GM21786 (cell line): ENCODE results near the gene METTL17.
"Not testable (repeated sequence)": the region's sequence is repeated elsewhere in the genome, so short reads cannot be mapped to it uniquely, and the experiment has no call there.

ENCODE experiments used
- ATAC-seq: cut with Tn5 transposase; IDR thresholded peaks from one replicate; pipeline ENCODE4 v1.9.1; 2021; ENCODE audit not compliant: unreplicated experiment

Gene METTL17

DNA sequence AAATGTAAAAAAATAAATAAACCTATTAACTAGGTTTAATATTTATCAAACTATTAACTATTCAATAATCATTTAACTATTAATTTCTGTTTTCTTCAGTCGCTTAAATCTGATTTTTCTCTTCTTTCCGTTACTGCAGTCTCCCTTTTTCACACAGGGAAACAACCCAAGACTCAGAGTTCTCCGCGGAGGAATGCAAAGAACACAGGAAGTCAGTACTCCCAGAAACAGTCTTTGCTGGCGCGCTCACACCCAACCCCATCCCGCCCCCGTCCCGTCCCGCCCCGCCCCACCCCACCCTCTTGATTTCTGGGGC is 351 bp upstream of the METTL17 start:
- no peak for ATAC-seq

DNA sequence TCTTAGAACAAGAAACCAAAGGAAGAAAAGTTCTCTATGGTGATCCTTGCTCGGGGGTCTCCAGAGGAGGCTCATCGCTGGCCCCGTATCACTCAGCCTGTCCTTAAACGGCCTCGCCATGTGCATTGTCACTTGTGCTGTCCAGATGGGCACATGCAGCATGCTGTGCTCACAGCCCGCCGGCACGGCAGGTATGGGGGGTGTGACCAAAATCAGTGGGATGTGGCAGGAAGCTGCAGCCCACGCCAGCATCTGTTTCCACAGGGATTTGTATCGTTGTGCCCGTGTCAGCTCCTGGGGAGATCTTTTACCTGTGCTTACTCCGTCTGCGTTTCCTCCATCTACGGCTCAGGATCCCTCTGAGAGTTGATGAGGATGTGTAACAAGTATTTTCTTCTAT is 6.7 kb downstream of the METTL17 start:
- no peak for ATAC-seq

DNA sequence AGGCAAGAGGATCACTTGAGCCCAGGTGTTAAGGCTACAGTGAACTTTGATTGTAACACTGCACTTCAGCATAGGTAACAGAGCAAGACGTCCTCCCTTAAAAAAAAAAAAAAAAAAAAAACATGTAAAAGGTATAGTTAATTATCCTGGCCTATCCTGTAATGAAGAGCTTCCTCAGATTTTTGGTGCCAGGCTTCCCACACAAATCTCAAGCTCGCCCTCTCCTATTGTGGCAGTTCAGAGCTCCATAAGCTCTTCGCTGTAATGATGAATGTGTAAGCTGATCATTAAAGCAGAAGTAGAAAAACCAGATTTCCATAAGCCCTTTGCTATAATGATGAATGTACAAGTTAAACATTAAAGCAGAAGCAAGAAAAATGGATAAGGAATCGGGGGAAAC is 7.3 kb downstream of the METTL17 start:
- no peak for ATAC-seq

DNA sequence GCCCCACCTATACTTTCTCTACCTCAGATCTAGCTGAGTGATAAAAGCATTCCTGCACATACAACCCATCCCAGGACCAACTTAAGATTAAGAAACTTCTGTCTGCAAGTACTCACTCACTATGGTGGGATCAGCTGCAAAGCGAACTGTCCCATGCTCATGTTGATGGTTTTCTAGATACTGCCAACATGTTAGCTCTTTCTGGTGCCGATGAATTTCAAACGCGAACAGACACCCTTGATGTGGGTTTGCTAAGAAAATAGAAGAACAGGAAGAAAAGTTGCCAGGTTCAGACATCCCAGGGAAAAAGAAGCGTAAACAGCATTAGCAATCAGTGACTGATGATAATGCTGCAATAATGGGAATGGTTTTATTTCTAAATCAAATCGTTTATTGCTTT is 7.8 kb downstream of the METTL17 start:
- no peak for ATAC-seq

DNA sequence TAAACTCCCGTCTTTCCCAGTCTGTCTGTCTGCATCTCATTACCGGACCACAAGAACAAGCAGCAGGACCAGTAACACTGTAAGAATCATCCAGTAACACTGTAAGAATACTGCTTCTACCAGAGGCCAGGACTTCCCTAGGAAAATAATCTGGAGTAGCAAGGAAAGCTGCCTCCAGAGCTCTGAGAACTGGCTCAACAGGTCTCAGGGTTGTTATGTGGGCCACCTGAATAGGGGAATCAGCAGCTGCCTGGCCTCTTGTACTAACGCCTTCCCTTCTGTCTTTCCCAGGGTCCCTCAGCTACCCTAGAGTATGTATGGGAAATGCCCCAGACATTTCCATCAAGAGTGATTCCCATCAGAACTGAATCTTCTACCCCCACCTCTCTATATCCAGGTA is 8.4 kb downstream of the METTL17 start:
- no peak for ATAC-seq

DNA sequence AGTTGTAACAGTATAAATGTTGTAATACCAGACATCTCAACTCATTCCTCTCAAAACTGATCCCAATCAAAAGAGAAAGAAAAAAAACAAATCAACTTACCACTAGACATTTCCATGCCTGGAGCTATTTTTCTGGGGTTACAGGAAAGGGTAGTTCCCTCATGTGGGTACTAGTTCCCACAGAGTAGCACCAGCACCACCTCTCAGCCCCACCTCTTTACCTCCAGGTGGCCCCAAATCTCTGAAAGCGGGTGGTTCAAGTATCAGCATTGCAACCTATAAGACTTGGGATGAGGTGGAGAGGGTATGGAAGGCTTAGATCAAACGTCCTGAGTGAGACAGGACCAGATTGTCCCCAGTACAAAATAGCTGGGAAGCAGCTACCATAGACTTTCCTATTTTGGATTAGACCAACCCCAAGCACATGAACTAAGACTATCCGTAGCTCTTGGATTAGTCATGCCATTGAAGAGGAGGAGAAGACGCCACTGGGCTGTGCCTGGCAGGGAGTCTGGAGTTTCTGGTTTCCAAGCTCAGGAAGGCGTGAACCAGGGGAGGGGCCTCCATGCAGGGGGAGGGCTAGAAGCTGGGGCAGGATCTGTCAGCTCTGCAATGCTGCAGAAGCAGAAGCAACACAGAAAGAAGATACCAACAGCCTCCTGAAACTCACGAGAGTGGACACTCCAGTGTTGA is 9.0 kb downstream of the METTL17 start, which contains the start of gene SLC39A2:
Gene SLC39A2 (plus strand): TSS at position 620 of the 693 bp plus-strand sequence. CDS start 154 bp downstream, outside the sequence.
- ATAC-seq: no peak

DNA sequence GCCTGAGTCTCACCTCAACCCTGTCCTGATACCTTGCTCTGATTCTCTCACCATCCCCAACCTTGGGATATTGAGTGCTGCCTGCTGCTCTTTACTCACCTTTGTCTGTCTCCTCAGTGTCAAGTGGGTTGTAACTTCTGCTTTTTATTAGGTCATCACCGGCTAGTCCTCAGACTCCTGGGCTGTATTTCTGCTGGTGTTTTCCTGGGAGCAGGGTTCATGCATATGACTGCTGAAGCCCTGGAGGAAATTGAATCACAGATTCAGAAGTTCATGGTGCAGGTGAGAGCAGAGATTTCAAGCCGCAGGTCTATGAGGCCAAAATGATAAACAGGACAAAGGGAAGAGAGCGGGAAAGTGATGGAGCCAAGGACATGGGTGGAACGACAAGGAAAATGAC is 9.8 kb downstream of the METTL17 start:
- ATAC-seq: no peak

DNA sequence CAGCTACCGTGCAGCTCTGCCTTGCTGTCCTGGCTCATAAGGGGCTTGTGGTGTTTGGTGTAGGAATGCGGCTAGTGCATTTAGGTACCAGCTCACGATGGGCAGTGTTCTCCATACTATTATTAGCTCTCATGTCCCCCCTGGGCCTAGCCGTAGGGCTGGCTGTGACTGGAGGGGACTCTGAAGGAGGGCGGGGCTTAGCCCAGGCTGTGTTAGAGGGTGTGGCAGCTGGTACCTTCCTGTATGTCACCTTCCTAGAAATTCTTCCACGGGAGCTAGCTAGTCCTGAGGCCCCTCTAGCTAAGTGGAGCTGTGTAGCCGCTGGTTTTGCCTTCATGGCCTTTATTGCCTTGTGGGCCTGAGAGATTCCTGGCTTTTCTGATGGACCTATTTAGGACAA is 11.4 kb downstream of the METTL17 start:
- ATAC-seq: no peak

DNA sequence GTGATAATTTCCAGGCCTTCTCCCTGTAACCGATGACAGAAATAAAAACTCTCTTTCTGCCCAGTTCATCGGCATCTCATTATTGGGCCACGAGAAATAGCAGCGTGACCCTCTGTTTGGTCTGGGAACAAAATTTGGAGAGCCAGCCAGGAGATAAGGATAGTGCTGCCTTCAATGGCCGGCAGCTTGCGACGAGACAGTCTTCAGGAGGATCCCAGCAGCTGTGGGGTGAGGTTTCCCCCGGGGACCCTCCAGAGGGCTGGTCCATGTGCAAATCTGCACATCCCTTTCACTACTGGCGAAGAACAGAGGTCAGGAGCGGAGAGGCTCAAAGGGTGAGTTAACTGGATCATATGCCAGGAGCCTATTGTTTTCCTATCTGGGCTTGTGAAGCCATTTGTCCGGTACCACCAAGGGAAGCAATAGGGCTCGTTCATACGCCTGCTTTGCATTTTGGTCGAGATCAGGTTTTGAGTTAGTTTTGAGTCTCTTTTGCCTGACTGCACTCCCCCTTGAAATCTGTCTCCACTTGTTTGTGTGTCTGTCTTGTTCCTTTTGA is 14.1 kb downstream of the METTL17 start:
- ATAC-seq: no peak

DNA sequence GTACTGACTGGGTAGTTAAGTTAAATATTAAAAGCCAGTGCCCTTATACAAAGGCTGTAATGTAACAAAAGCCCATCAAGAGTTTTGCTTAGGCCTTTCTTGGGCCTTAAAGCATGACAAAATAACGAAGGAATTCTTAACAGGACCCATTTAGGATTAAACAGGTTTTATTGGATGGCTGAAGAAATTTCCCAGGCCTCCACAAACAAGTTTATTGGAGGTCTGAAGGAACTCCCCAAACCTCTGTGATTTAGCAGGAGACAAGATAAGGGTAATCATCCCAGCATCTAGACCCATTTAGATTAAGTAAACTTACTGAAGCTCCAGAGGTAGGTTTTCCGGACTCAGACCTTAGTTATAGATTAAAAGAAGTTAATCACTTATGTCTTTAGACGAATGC is 19.9 kb downstream of the METTL17 start:
- not testable (repeated sequence) for ATAC-seq

DNA sequence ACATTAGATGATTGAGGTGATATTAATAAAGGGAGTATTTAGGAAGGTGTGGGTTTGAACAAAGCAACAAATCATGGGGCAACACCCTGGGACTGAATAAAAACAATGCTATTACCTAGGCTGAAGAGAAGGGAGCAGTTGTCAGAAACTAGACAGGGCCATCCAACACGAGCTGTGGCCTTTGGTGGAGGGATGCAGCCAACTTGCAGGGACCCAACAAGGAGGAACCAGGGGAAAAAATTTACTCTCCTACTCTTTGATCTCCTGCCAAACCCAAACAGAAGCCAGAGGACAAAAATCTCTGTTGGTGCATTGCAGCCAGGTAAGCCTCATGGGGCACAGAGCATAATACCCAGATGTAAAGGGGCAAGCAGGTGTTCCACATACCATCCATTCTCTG is 21.4 kb downstream of the METTL17 start:
- ATAC-seq: no peak

DNA sequence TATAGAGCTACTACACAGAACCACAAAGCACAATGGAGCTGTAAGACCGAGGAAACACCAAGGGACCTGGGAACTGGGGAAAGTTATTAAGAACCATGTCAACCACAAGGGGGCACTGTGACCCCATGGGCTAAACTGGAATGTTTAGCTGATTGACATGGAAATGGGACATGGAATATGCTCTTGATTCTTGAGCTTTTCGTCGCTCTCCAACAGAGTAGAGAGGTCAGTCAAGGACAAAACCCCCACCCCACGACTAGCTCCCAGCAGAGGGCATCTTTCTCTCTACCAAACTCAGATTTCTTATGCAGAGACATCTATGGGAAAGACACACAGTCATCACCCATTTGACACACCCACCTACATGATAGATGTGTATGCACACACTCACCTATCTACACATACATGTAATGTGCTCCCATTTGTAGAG is 25.0 kb downstream of the METTL17 start:
- no peak for ATAC-seq

DNA sequence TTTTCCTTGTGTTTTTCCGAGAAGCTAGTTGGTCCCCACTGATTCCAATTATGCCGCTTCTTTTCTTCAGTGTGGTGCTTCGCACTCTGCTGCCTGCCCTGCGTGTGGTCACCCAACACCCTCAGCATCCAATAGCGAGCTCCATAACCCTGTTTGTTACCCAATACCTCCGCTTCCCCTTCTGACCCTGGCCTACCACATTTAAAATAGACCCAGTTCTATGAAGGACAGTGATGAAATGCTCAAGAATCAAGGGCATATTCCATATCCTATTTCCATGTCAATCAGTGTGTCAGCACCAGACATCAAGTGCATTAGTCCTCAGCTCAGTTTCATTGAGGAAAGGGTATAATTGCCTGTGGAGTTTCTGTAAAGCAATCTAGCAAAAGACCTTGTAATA is 25.5 kb downstream of the METTL17 start:
- ATAC-seq: no peak

DNA sequence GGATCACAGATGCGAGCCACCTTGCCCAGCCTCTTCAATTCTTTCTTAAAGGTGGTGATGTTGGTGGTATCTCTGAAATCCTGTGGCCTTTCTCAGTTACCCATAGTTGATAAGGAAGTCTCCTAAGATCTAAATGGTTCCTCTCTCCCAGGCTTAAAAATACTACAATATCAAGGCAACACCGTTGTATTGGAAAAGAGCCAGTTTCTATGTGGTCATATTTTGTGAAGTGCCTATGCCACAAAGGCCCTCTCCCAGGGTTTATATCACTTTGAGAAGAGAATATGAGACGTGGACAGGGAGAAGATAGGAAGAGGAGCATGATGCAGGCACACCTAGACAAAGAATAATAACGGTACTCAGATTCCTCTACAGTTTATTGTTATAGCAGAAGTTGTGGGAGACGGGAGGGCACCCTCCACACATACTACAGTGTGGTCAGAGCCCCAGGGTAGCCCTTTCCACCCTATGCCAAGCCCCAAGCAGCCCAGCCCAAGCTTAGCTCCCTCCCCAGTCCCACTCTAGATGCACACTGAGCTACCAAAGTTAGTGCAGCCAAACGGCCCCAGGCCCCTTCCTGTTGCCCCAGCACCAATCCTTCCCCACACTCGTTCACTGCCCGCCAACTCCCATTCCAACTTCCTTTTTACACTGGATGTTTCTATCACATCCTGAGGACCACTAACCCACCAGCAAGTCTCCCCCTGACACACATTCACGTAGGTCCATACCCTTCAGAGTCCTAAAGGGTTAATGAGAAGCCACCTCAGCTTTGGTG is 26.8 kb downstream of the METTL17 start:
- no peak for ATAC-seq

DNA sequence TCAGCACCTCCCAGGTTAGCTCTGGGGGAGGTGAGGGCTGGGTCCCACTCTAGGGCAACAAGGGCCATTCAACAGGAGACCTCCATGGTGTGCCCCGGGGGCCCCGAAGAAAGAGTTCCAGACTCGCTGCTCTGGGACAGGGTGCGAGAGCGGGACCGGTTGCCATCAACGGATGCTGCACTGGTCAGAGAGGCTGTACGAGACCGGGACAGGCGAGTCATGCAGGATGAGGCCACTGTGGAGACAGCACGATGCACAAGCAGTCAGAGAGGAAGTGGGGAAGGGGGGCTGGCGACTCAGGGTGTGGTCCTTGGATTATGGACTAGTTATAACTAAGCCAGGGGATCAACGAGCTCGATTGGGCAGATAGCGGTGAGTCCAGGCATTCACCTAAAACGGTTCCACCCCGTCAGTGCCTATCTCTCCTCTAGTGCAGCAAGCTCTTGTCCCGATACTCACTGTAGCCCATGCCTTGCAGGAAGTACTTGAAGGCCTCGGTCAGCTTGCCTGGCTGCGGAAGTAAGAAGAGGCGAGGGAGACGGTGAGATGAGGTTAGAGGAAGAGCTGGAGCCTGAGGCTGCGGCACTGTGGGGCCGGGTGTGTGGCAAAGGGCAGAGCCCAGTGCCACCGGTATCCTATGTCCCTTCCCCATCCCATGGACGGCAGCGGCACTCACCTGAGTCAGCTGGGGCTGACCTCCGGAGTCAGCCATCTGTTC is 27.9 kb downstream of the METTL17 start:
- ATAC-seq: no peak

DNA sequence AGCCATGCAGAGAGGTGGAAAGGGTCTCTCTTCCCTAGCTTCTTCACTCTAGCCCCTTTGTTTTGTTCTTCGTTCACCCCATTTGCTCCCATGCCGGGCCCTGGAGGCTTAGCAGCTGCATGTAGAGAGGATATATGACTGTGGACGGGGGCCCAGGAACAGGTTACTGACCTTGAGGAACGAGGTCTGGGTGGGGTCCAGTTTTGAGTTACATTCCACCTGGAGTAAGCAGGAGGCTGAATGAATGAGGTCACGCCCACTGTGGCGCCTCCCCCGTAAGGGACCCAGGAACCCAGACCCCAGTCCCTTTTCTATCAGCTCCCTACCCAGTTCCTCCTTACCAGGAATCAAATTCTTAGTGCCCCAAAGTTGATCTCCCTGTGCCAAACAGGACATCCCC is 28.5 kb downstream of the METTL17 start:
- no peak for ATAC-seq

DNA sequence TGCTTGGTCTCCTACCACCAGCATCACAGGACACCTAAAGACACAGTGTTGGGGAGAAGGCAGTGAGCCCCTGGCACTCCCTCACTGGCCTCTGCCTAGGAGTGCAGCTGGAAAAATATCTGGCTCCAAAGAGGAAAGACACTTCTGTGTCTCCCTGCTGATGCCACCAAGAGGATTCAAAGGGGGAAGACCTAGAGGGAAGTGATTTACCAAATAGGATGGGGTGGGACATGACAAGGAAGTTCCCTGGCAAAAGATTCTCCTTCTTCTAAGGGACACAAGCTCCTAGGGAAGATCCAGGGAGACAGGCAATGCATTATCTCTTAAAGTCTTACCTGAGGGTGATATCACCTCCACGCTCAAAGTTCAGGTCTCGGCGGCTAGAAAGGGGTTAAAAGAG is 29.0 kb downstream of the METTL17 start:
- no peak for ATAC-seq

DNA sequence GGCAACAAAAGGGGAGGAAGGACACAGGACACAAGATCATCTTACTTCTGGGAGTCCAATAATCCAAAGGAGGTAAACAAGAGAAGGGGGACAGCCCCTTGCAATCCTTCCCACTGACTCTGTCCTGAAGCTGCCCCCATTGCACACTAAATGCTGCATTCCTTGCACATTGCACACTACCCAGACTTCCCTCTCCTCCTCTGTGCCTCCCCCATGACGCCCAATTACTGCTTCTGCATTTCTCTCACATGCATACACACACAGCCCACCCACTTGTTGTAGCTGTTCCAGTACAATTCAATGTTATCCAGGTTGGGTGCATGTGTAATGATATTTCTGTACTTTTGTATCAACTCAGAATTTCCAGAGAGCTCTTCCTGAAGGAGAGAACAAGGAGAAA is 29.6 kb downstream of the METTL17 start:
- no peak for ATAC-seq

DNA sequence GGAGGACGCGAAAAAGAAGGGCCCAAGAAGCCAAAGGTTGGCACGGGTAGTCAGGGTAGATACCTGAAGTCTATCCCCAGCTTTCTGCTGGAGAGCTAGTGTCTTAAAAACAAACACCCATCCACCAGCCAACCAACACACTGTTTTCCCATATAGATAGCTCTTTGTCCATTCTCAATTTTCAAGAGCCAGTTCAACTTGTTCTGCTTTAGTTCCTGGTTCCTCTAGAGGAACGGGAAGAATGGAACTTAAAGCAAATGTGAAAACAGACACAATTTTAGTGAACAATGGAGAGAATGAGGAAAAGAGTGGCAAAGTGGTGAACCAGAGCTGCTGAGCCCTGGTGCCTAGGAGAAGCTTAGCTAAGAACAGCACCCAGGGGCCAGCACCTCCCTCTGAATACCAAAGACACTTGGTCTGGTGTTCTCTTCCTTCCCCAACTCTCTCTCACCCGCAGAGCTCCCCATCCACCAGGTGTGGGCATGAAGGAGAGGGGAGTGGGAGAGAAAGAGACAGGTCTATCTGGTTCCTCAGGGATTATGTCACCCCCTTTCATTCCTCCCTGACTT is 31.3 kb downstream of the METTL17 start:
- no peak for ATAC-seq

DNA sequence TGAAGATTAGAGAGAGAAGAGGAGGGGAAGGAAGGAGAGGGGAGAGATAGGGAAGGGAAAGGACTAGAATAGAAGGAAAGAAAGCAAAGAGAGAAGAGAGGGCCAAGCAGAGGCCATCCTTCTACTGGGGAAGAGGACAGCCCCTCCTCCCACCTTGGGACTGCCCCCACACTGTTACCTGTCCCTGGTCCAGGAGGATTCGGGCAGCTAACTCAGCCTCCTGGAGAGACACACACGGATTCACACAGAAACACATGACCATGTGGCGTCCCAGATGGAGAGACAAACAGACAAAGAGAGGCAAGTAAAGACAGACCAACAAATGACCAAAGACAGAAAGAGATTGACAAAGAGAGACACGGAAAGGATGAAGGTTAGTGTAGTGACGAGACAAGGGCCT is 32.9 kb downstream of the METTL17 start:
- no peak for ATAC-seq

DNA sequence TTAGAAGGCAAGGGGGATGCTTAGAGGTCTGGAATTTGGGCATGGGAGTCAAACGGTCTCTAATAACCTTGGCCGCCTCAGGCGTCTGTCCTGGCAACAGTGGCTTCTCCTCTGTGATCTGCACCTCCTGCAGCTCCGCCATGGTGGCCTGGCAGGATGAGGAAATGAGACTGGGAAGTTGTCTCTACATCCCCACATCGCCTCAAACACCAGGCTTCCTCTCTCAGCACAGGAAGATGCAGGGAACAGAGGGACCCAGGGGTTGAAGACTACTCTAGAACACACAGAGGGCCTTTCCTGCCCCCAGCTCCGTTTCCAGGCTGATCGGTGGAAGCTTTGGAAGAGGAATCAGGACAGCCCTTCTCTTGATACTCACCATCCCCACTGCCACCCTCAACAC is 33.4 kb downstream of the METTL17 start:
- ATAC-seq: no peak
